Endothelial cell of umbilical vein (primary cell): ENCODE data around the gene ASAP2. TPM values are rescaled to one million over a fixed set of nuclear protein-coding genes. Genes with fewer than 3 reads are reported as not detected.

Experiments used
- BruUV-seq: library from RNA; stranded (reverse); fragments of 400-500 nt; replicated peaks from 2 replicates; lab custom pipeline; 2021; lab: Mats Ljungman, UMichigan
- CTCF ChIA-PET: fragments of 300-600, 350-600 bp; sonication (Branson Sonifier 250); formaldehyde crosslinking; loops from one replicate; lab custom pipeline; 2021; ENCODE audit warnings: antibody characterized with exemption, inconsistent platforms; lab: Charles Lee
- POLR2A ChIA-PET: fragments of 300-600, 350-600 bp; sonication (Branson Sonifier 250); formaldehyde crosslinking; loops from one replicate; lab custom pipeline; 2021; ENCODE audit warnings: antibody characterized with exemption, inconsistent platforms; lab: Charles Lee
- DNase-seq: peaks from one replicate; pipeline ENCODE4 v3.0.0-alpha.2; 2011; ENCODE audit warnings: low read depth, low spot score
- FAIRE-seq: peaks from 2 replicates; lab custom pipeline; 2011; peaks lifted over from hg19 to GRCh38; lab: Jason Lieb, UNC
- H2AFZ ChIP-seq: 2 replicates; pipeline ENCODE4 v1.6.0; 2012; ENCODE audit warnings: low read depth, low read length, control low read depth, inconsistent platforms
- H3K27ac ChIP-seq: 2 replicates; pipeline ENCODE4 v1.5.1; 2011; ENCODE audit warnings: low read depth, mild to moderate bottlenecking, control low read depth, low read length, moderate library complexity; ENCODE audit not compliant: insufficient read depth
- H3K27me3 ChIP-seq, 2 experiments: 2 replicates each; pipeline versions ENCODE4 v1.6.0 to v1.6.1; 2011; ENCODE audit warnings: low read length in 2 of 2, mixed read lengths in 1 of 2; ENCODE audit not compliant: control insufficient read depth in 2 of 2, insufficient read depth in 2 of 2
- H3K36me3 ChIP-seq, 2 experiments: 2 replicates in 1 of 2; 3 replicates in 1 of 2; pipeline ENCODE4 v1.5.1; 2011; ENCODE audit warnings: low read length in 2 of 2, mild to moderate bottlenecking in 1 of 2, moderate library complexity in 1 of 2; ENCODE audit not compliant: control insufficient read depth in 2 of 2, insufficient read depth in 2 of 2; ENCODE audit errors: extremely low read depth in 1 of 2
- H3K4me1 ChIP-seq: 3 replicates; pipeline ENCODE4 v1.5.1; 2011; ENCODE audit warnings: mild to moderate bottlenecking, low read length; ENCODE audit not compliant: control insufficient read depth, insufficient read depth; ENCODE audit errors: extremely low read depth
- H3K4me2 ChIP-seq: 2 replicates; pipeline ENCODE4 v1.6.1; 2011; ENCODE audit warnings: low read length, control low read depth, mixed read lengths; ENCODE audit not compliant: insufficient read depth
- H3K4me3 ChIP-seq, 3 experiments: fragments of 200-600 bp in 1 of 3; sonication (generic), shearing (Covaris generic) in 1 of 3; replicated peaks in 1 of 3; 2 replicates each; pipeline ENCODE4 v1.5.1; 2011 to 2016; ENCODE audit warnings: control low read depth in 3 of 3, low read length in 3 of 3, mild to moderate bottlenecking in 2 of 3, inconsistent platforms in 1 of 3, low read depth in 1 of 3, moderate library complexity in 1 of 3; ENCODE audit not compliant: insufficient read depth in 1 of 3
- H3K79me2 ChIP-seq: 2 replicates; pipeline ENCODE4 v1.6.0; 2012; ENCODE audit warnings: low read length, inconsistent platforms; ENCODE audit not compliant: control insufficient read depth, insufficient read depth
- H3K9ac ChIP-seq: replicated peaks from 2 replicates; pipeline ENCODE3; 2011; ENCODE audit warnings: low read length, control low read depth; ENCODE audit not compliant: insufficient read depth; ENCODE audit errors: extremely low read depth
- H3K9me1 ChIP-seq: replicated peaks from 3 replicates; pipeline ENCODE4 v1.6.0; 2011; ENCODE audit warnings: mild to moderate bottlenecking, low read length; ENCODE audit not compliant: control insufficient read depth, insufficient read depth; ENCODE audit errors: extremely low read depth
- H3K9me3 ChIP-seq: replicated peaks from 2 replicates; pipeline ENCODE4 v1.5.1; 2012; ENCODE audit warnings: low read length, inconsistent platforms; ENCODE audit not compliant: control insufficient read depth, insufficient read depth
- H4K20me1 ChIP-seq: replicated peaks from 2 replicates; pipeline ENCODE3; 2011; ENCODE audit warnings: mild to moderate bottlenecking, low read length; ENCODE audit not compliant: control insufficient read depth, insufficient read depth; ENCODE audit errors: extremely low read depth
- EZH2 ChIP-seq: IDR thresholded peaks from 2 replicates; pipeline ENCODE4 v1.6.1; 2012; ENCODE audit warnings: borderline replicate concordance, low read depth, mild to moderate bottlenecking, moderate library complexity, low read length, inconsistent platforms; ENCODE audit not compliant: severe bottlenecking
- FOS ChIP-seq: IDR thresholded peaks from 2 replicates; pipeline ENCODE4 v1.6.1; 2011; ENCODE audit warnings: mild to moderate bottlenecking, low read length, moderate library complexity, borderline replicate concordance; ENCODE audit not compliant: insufficient read depth
- GATA2 ChIP-seq: IDR thresholded peaks from 2 replicates; pipeline ENCODE4 v1.7.0; 2011; ENCODE audit warnings: low read depth, mild to moderate bottlenecking, moderate library complexity, mixed read lengths, low read length; ENCODE audit not compliant: insufficient read length, insufficient read depth
- JUN ChIP-seq: IDR thresholded peaks from 2 replicates; pipeline ENCODE4 v1.6.1; 2011; ENCODE audit warnings: borderline replicate concordance, low read depth; ENCODE audit not compliant: insufficient read length, insufficient read depth
- MYC ChIP-seq: IDR thresholded peaks from one replicate; pipeline ENCODE4 v1.6.1; 2011; ENCODE audit warnings: mild to moderate bottlenecking, low read depth, low read length
- POLR2A ChIP-seq: IDR thresholded peaks from 2 replicates; pipeline ENCODE4 v1.6.1; 2012; ENCODE audit warnings: low read depth, mild to moderate bottlenecking, control low read depth, low read length
- POLR2AphosphoS5 ChIP-seq: IDR thresholded peaks from 2 replicates; pipeline ENCODE4 v1.6.1; 2012; ENCODE audit warnings: low read depth, mild to moderate bottlenecking, control low read depth, low read length, moderate library complexity; ENCODE audit not compliant: insufficient read depth
- dilution Hi-C: fragments of 300-500 bp; cut with MboI; formaldehyde crosslinking; loops from one replicate; pipeline ENCODE4 v1.15.0; 2019; ENCODE audit warnings: low sequenced_read_pairs; ENCODE audit not compliant: extremely low pct_ligation_motif_present
- intact Hi-C: fragments of 100-400 bp; cut with micrococcal nuclease; formaldehyde crosslinking; loops from one replicate; pipeline ENCODE4 v1.10.0; 2022
- polyA plus RNA-seq, 4 experiments: library from polyadenylated mRNA; depleted of rRNA in 3 of 4; stranded (reverse) in 3 of 4; unstranded in 1 of 4; fragments of >200 nt; gene quantifications; 2 replicates each; pipeline versions ENCODE4 v1.2.1 to v1.2.3, GENCODE V29; 2011 to 2012; ENCODE audit warnings: missing spikeins in 1 of 4
- total RNA-seq: library from RNA; stranded (reverse); gene quantifications from 2 replicates; pipeline ENCODE4 v1.2.3, GENCODE V29; 2021
- TF ChIP-seq, protein P1 (sequence below): IDR thresholded peaks from 2 replicates; pipeline ENCODE4 v1.6.1; 2011; ENCODE audit not compliant: insufficient read depth, insufficient read length
- TF ChIP-seq, protein P2 (sequence below), 2 donors: IDR thresholded peaks; 1 replicate in 1 of 2; 2 replicates in 1 of 2; pipeline ENCODE4 v1.5.1; 2011; ENCODE audit warnings: low read length in 2 of 2, mild to moderate bottlenecking in 2 of 2, moderate library complexity in 2 of 2, control low read depth in 1 of 2, inconsistent platforms in 1 of 2, low read depth in 1 of 2; ENCODE audit not compliant: insufficient read depth in 1 of 2; ENCODE audit errors: extremely low read depth in 1 of 2

The ASAP2 gene
- total and polyA plus RNA-seq, 2 donors (not counting 3 experiments of a cell fraction or from before 2014, with no cell fraction given): 31.1 to 79.2 TPM

DNA sequence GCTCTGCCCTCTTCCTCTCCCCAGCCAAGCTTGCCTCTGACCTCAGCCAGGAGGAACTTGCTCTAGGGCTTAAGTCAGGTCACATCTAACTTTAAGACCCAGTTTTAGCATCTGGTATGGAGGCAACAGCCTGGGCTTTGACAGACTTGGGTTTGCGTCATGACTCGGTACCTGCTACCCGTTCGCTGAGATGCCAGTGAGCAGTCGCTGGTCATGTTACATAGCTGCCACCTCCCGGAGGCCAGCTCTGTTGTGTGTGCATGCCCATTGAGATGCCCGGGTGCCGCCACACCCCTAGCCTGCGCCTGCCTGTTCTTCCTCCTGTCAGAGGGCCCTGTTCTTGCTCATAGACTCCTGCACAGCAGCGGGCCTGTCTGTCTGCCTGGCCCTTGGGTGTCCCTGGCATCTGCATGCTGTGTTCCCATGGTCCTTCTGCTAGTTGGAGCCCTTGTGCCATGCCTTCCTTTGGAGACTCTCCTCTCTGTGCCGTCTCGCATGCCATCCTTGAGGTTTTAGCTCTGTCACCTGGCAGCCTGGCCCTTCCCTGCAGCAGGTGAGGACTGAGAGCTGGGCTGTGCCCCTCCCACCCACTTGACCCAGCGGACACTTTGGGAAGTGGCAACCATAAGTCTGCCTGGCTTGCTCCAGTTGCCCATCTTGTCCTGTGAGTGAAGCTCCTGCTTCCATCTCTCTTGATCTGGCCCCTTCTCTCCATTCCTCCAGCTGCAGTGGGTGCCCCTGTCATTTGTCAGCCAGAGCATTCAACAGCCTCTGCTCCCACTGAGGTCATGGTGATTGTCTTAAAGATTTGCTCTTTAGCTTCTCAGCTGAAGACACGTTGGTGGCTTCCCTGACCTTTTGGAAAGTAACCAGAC lies 24.9 kb downstream of the ASAP2 start:
- dilution Hi-C loops (no loop called here), intact Hi-C loops (no loop called here)
- Histone ChIP-seq H3K4me1 (peaks cover 100% of the 10 kb centered on the region), H3K27ac (peak overlapping the region; percentile 53), H3K9ac (peak overlapping the region; percentile 29), H3K36me3 (no peaks in the 10 kb centered on the region), H3K27me3 (no peaks in the 10 kb centered on the region), H3K9me3 (no peaks in the 10 kb centered on the region), H2AFZ (no peak overlapping the region), H3K9me1 (no peaks in the 10 kb centered on the region), H3K79me2 (peaks cover 85% of the 10 kb centered on the region), H4K20me1 (no peaks in the 10 kb centered on the region), H3K4me2 (peak overlapping the region; percentile 23), H3K4me3 (no peak overlapping the region)
- CTCF ChIA-PET: interaction anchor here (1.1 to 8.5 kb wide), 6 partner anchors 13 to 106 kb away, joined by 3 to 65 read pairs (median 5); partner anchors contain the start of gene ASAP2
- TF ChIP-seq, protein P1, sequence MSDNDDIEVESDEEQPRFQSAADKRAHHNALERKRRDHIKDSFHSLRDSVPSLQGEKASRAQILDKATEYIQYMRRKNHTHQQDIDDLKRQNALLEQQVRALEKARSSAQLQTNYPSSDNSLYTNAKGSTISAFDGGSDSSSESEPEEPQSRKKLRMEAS: no peak
- TF ChIP-seq FOS (no peak), MYC (no peak), GATA2 (no peak), POLR2AphosphoS5 (no peak), JUN (no peak), POLR2A (no peak), EZH2 (no peak)
- TF ChIP-seq, protein P2, sequence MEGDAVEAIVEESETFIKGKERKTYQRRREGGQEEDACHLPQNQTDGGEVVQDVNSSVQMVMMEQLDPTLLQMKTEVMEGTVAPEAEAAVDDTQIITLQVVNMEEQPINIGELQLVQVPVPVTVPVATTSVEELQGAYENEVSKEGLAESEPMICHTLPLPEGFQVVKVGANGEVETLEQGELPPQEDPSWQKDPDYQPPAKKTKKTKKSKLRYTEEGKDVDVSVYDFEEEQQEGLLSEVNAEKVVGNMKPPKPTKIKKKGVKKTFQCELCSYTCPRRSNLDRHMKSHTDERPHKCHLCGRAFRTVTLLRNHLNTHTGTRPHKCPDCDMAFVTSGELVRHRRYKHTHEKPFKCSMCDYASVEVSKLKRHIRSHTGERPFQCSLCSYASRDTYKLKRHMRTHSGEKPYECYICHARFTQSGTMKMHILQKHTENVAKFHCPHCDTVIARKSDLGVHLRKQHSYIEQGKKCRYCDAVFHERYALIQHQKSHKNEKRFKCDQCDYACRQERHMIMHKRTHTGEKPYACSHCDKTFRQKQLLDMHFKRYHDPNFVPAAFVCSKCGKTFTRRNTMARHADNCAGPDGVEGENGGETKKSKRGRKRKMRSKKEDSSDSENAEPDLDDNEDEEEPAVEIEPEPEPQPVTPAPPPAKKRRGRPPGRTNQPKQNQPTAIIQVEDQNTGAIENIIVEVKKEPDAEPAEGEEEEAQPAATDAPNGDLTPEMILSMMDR (IDR thresholded peaks at IDR 0.05; ENCODE audit: extremely low read depth in 1 of 2, insufficient read depth in 1 of 2, low read depth in 1 of 2, low read length in 2 of 2): no peak
- no peak for DNase-seq
- no TSS peak for BruUV-seq
- FAIRE-seq: no peak
- POLR2A ChIA-PET: no interaction called here
